OCI-LY3 (cell line): ENCODE measurements around the gene HSD11B1.
A peak's percentile ranks its signal among the peaks of the same experiment; 100 is the strongest.

Source experiments
- H2AFZ ChIP-seq: fragments of 200-600, 300-600 bp; shearing (Covaris generic); 2 replicates; pipeline ENCODE4 v1.6.0; 2014; ENCODE audit warnings: antibody characterized with exemption, low read depth, low read length
- H3K27ac ChIP-seq: fragments of 200-600, 300-600 bp; sonication (generic); 2 replicates; pipeline ENCODE4 v1.5.1; 2014; ENCODE audit warnings: mild to moderate bottlenecking, low read length, moderate library complexity, mixed read lengths
- H3K27me3 ChIP-seq: fragments of 200-600, 300-600 bp; sonication (generic); 2 replicates; pipeline ENCODE4 v1.6.1; 2014; ENCODE audit warnings: low read depth, low read length, mixed read lengths
- H3K36me3 ChIP-seq: fragments of 200-600, 300-600 bp; sonication (generic); replicated peaks from 2 replicates; pipeline ENCODE3; 2014; ENCODE audit warnings: low read depth, low read length, mixed read lengths
- H3K4me1 ChIP-seq: fragments of 300-600, 200-600 bp; sonication (generic); 2 replicates; pipeline ENCODE4 v1.6.1; 2014; ENCODE audit warnings: low read length, mixed read lengths
- H3K4me2 ChIP-seq: fragments of 200-600, 300-600 bp; sonication (generic); 2 replicates; pipeline ENCODE4 v1.6.1; 2014; ENCODE audit warnings: low read length, mixed read lengths
- H3K4me3 ChIP-seq: fragments of 300-600, 200-600 bp; sonication (generic); 2 replicates; pipeline ENCODE4 v1.5.1; 2014; ENCODE audit warnings: antibody characterized with exemption, mild to moderate bottlenecking, low read length, moderate library complexity
- H3K79me2 ChIP-seq: fragments of 300-600, 200-600 bp; shearing (Covaris generic); 2 replicates; pipeline ENCODE4 v1.6.1; 2014; ENCODE audit warnings: mild to moderate bottlenecking, low read length, mixed read lengths
- H3K9ac ChIP-seq: fragments of 300-600, 200-600 bp; shearing (Covaris generic); 2 replicates; pipeline ENCODE4 v1.6.0; 2014; ENCODE audit warnings: mild to moderate bottlenecking, low read length, moderate library complexity
- H3K9me3 ChIP-seq: fragments of 200-600, 300-600 bp; shearing (Covaris generic); 2 replicates; pipeline ENCODE4 v1.6.1; 2014; ENCODE audit warnings: low read length, mixed read lengths; ENCODE audit not compliant: insufficient read depth
- H4K20me1 ChIP-seq: fragments of 200-600, 300-600 bp; sonication (generic); 2 replicates; pipeline ENCODE4 v1.6.1; 2016; ENCODE audit warnings: low read length, mixed read lengths; ENCODE audit not compliant: insufficient read depth
- EZH2phosphoT487 ChIP-seq: fragments of 200-600 bp; shearing (Covaris generic); IDR thresholded peaks from 2 replicates; pipeline ENCODE4 v1.6.1; 2018; ENCODE audit warnings: antibody characterized with exemption, mixed run types, low read depth
- TF ChIP-seq, protein P1 (sequence below): fragments of 200-600, 300-600 bp; sonication (generic); IDR thresholded peaks from 2 replicates; pipeline ENCODE4 v1.5.1; 2014; ENCODE audit warnings: antibody characterized with exemption, low read length, low read depth

Gene HSD11B1

GRCh38 chr1:209747580-209748262 is 43.1 kb downstream of the HSD11B1 start:
- Histone ChIP-seq H3K4me1 (peaks cover 63% of the 10 kb centered on the region), H3K36me3 (no peaks in the 10 kb centered on the region), H2AFZ (peak overlapping the region; percentile 70; the same call in 1 of the 2 replicates), H3K9me3 (no peaks in the 10 kb centered on the region), H3K4me2 (peak overlapping the region; percentile 87), H3K79me2 (no peaks in the 10 kb centered on the region), H3K27me3 (peaks cover 8% of the 10 kb centered on the region), H3K4me3 (peak overlapping the region; percentile 75), H3K27ac (no peak overlapping the region), H3K9ac (peak overlapping the region; percentile 56), H4K20me1 (no peaks in the 10 kb centered on the region)
- TF ChIP-seq, protein P1, sequence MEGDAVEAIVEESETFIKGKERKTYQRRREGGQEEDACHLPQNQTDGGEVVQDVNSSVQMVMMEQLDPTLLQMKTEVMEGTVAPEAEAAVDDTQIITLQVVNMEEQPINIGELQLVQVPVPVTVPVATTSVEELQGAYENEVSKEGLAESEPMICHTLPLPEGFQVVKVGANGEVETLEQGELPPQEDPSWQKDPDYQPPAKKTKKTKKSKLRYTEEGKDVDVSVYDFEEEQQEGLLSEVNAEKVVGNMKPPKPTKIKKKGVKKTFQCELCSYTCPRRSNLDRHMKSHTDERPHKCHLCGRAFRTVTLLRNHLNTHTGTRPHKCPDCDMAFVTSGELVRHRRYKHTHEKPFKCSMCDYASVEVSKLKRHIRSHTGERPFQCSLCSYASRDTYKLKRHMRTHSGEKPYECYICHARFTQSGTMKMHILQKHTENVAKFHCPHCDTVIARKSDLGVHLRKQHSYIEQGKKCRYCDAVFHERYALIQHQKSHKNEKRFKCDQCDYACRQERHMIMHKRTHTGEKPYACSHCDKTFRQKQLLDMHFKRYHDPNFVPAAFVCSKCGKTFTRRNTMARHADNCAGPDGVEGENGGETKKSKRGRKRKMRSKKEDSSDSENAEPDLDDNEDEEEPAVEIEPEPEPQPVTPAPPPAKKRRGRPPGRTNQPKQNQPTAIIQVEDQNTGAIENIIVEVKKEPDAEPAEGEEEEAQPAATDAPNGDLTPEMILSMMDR: peak; percentile 100
- TF ChIP-seq EZH2phosphoT487: no peak

DNA sequence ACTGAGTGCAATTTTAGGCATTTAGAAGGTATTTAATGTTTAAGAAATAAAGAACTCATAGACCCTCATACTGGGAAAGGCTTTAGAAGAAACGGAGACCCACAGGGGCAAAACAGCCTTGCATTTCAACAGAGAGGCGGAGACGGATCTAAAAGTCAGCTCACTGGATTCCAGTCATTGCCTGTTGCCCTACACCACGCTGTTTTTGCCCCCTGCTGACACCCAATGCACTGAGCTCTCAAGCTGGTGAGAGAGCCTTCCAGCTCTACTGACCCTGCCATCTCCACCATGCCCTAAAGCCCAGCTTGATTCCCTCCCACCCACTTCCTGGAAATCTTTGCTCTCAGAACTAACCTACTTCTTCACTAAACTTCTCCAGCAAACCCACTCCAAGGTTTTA is 44.0 kb downstream of the HSD11B1 start:
- peaks cover 61% of the 10 kb centered on the region for H3K4me1 ChIP-seq
- H3K9ac ChIP-seq: no peak overlapping the region
- H2AFZ ChIP-seq: no peak overlapping the region
- H4K20me1 ChIP-seq: no peaks in the 10 kb centered on the region
- no peaks in the 10 kb centered on the region for H3K36me3 ChIP-seq
- no peak overlapping the region for H3K4me3 ChIP-seq
- no peak overlapping the region for H3K27ac ChIP-seq
- H3K4me2 ChIP-seq: peak overlapping the region; percentile 87
- H3K79me2 ChIP-seq: no peaks in the 10 kb centered on the region
- TF ChIP-seq, protein P1: no peak
- TF ChIP-seq EZH2phosphoT487: no peak
- H3K9me3 ChIP-seq: no peaks in the 10 kb centered on the region
- peaks cover 8% of the 10 kb centered on the region for H3K27me3 ChIP-seq

DNA sequence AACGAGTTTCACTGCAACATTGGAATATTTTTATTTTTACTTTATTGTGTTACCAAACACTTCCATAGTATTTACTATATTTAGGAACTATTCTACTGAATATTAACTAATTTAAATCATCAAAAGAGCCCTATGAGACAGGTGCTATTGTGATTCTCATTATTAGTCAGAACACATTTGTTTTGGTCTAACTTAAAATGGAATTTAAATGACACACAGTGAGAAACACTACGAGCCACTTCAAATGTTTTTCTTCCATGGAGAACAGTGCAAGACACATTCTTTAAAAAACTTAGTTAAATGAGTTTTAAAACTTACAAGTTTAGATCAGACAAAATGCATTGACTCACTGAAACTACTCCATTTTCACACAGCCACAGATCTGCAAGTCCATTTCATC is 44.6 kb downstream of the HSD11B1 start:
- Histone ChIP-seq H2AFZ (no peak overlapping the region), H3K4me1 (peaks cover 61% of the 10 kb centered on the region), H3K4me3 (peak overlapping the region; percentile 42), H3K9ac (0 out of 2 replicates have a peak overlapping the region, but pooled peaks have one; percentile 1), H3K9me3 (no peaks in the 10 kb centered on the region), H3K36me3 (no peaks in the 10 kb centered on the region), H3K27ac (peak overlapping the region; percentile 41), H3K79me2 (no peaks in the 10 kb centered on the region), H3K4me2 (peak overlapping the region; percentile 63), H4K20me1 (no peaks in the 10 kb centered on the region), H3K27me3 (peaks cover 8% of the 10 kb centered on the region)
- TF ChIP-seq, protein P1: no peak
- TF ChIP-seq EZH2phosphoT487: no peak

DNA sequence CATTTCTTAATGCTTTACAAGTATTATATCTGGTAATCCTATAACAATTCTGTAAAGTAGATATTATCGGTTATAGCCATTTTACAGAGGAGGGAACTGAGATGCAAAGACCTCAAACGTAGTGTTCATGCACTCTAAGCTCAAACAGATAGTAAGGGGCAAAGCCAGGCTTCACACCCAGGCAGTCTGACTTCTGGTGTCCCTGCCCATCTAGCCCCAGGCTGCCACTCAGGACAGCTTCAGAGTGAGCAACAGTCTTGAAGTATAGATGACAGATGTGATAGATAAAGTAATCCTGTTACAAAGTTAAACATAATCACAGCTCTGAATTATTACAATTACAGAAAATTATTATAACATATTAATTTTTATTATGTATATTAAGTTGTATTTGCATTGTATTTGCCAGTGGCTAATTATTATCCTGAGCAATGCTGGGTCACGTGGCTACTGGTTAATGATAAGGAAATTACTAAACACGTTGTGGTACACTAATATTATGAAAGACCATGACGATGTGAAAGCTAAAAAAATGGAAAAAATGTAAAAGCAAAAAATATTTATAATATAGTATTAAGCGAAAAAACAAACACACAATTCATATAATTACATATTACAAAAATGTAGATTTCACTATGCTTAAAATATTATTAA is 45.2 kb downstream of the HSD11B1 start:
- no peak for TF ChIP-seq EZH2phosphoT487
- TF ChIP-seq, protein P1: no peak
- Histone ChIP-seq H3K79me2 (no peaks in the 10 kb centered on the region), H3K4me3 (peak overlapping the region; percentile 42), H4K20me1 (no peaks in the 10 kb centered on the region), H3K4me2 (peak overlapping the region; percentile 63), H3K9ac (0 out of 2 replicates have a peak overlapping the region, but pooled peaks have one; percentile 1), H3K9me3 (no peaks in the 10 kb centered on the region), H3K4me1 (peaks cover 61% of the 10 kb centered on the region), H3K27ac (peak overlapping the region; percentile 41), H3K27me3 (peaks cover 8% of the 10 kb centered on the region), H2AFZ (no peak overlapping the region), H3K36me3 (no peaks in the 10 kb centered on the region)
